ENCODE results near the gene TWIST2. TPM values are rescaled to one million over a fixed set of nuclear protein-coding genes. Genes with fewer than 3 reads are reported as not detected.

Gene TWIST2
- total RNA-seq, 1 donor, result 9.4 TPM

- Histone ChIP-seq H4K20me1 (ENCODE audit: insufficient read depth, low read length) (no peaks in the 10 kb centered on the region), H3K27ac (ENCODE audit: low read depth, low read length) (no peak overlapping the region), H3K4me3 (ENCODE audit: insufficient read depth, low read length) (no peak overlapping the region), H3K79me2 (ENCODE audit: insufficient read depth, low read length) (peaks cover 56% of the 10 kb centered on the region), H3K4me1 (ENCODE audit: insufficient read depth, low read length) (no peaks in the 10 kb centered on the region), H2AFZ (ENCODE audit: low read length) (no peak overlapping the region), H3K27me3 (ENCODE audit: insufficient read depth, low read length) (no peaks in the 10 kb centered on the region), H3K4me2 (ENCODE audit: insufficient read depth, low read length) (no peak overlapping the region), H3K36me3 (ENCODE audit: insufficient read depth, low read length) (no peaks in the 10 kb centered on the region), H3K9me3 (ENCODE audit: low read depth, low read length) (no peaks in the 10 kb centered on the region)
- TF ChIP-seq CTCF (IDR thresholded peaks at IDR 0.05; ENCODE audit: extremely low read depth, low read depth, low read length), result no peak
- DNase-seq (ENCODE audit: insufficient read length, low spot score, missing footprints), result no peak
Observed at GRCh38 chr2:238856713-238857567, 9.1 kb downstream of the TWIST2 start.

- peaks cover 56% of the 10 kb centered on the region for H3K79me2 ChIP-seq (ENCODE audit: insufficient read depth, low read length)
- no peak overlapping the region for H2AFZ ChIP-seq (ENCODE audit: low read length)
- H3K4me3 ChIP-seq (ENCODE audit: insufficient read depth, low read length), result no peak overlapping the region
- H3K4me2 ChIP-seq (ENCODE audit: insufficient read depth, low read length), result no peak overlapping the region
- no peak for TF ChIP-seq CTCF (IDR thresholded peaks at IDR 0.05; ENCODE audit: extremely low read depth, low read depth, low read length)
- no peaks in the 10 kb centered on the region for H3K36me3 ChIP-seq (ENCODE audit: insufficient read depth, low read length)
- DNase-seq (ENCODE audit: insufficient read length, low spot score, missing footprints), result no peak
- no peaks in the 10 kb centered on the region for H3K4me1 ChIP-seq (ENCODE audit: insufficient read depth, low read length)
- H4K20me1 ChIP-seq (ENCODE audit: insufficient read depth, low read length), result no peaks in the 10 kb centered on the region
- H3K27ac ChIP-seq (ENCODE audit: low read depth, low read length), result no peak overlapping the region
- H3K9me3 ChIP-seq (ENCODE audit: low read depth, low read length), result no peaks in the 10 kb centered on the region
- H3K27me3 ChIP-seq (ENCODE audit: insufficient read depth, low read length), result no peaks in the 10 kb centered on the region
Observed at GRCh38 chr2:238857959-238858358, 10.1 kb downstream of the TWIST2 start.

GRCh38 chr2:238859636-238860347 is 11.9 kb downstream of the TWIST2 start:
- peaks cover 44% of the 10 kb centered on the region for H3K79me2 ChIP-seq (ENCODE audit: insufficient read depth, low read length)
- H3K27ac ChIP-seq (ENCODE audit: low read depth, low read length), result no peak overlapping the region
- no peak overlapping the region for H2AFZ ChIP-seq (ENCODE audit: low read length)
- H3K4me3 ChIP-seq (ENCODE audit: insufficient read depth, low read length), result no peak overlapping the region
- TF ChIP-seq CTCF (IDR thresholded peaks at IDR 0.05; ENCODE audit: extremely low read depth, low read depth, low read length), result no peak
- no peak overlapping the region for H3K4me2 ChIP-seq (ENCODE audit: insufficient read depth, low read length)
- peaks cover 14% of the 10 kb centered on the region for H3K4me1 ChIP-seq (ENCODE audit: insufficient read depth, low read length)
- DNase-seq (ENCODE audit: insufficient read length, low spot score, missing footprints), result no peak
- no peaks in the 10 kb centered on the region for H3K27me3 ChIP-seq (ENCODE audit: insufficient read depth, low read length)
- no peaks in the 10 kb centered on the region for H3K9me3 ChIP-seq (ENCODE audit: low read depth, low read length)
- no peaks in the 10 kb centered on the region for H4K20me1 ChIP-seq (ENCODE audit: insufficient read depth, low read length)
- H3K36me3 ChIP-seq (ENCODE audit: insufficient read depth, low read length), result no peaks in the 10 kb centered on the region
